Measurements from ENCODE around the gene KCNA10. TPM values are rescaled to one million over a fixed set of nuclear protein-coding genes. Genes with fewer than 3 reads are reported as not detected.

Gene KCNA10
- total RNA-seq, 2 donors from 2014 or later, result not detected

DNA sequence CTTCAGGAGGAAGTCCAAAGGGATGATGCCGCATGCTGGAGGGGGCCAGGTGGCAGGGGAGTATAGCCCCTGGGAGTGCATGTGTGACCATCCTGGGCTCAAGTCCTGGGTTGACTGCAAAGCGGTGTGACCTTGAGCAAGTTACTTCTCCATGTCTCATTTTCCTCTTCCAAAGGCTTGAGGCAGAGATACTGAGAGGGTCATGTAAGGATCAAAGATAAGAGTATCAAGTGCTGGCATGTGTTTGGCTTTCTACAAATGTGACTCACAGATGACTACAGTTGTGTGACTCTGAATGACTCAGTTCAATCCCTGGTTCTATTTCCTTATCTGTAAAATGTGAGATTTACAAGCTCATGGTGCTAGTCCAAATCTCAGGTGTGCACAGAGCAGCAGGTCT is 41.9 kb downstream of the KCNA10 start:
- Mint-ChIP-seq H3K27me3 (peaks cover 0 to 9% of the 10 kb centered on the region in 2 donors), H3K36me3 (no peaks in the 10 kb centered on the region), H3K27ac (no peak overlapping the region), H3K4me1 (ENCODE audit: low read depth in 2 of 2) (no peaks in the 10 kb centered on the region), H3K4me3 (no peak overlapping the region), H3K9me3 (no peaks in the 10 kb centered on the region)
- ATAC-seq (no peak), DNase-seq (ENCODE audit: low spot score) (no peak)

DNA sequence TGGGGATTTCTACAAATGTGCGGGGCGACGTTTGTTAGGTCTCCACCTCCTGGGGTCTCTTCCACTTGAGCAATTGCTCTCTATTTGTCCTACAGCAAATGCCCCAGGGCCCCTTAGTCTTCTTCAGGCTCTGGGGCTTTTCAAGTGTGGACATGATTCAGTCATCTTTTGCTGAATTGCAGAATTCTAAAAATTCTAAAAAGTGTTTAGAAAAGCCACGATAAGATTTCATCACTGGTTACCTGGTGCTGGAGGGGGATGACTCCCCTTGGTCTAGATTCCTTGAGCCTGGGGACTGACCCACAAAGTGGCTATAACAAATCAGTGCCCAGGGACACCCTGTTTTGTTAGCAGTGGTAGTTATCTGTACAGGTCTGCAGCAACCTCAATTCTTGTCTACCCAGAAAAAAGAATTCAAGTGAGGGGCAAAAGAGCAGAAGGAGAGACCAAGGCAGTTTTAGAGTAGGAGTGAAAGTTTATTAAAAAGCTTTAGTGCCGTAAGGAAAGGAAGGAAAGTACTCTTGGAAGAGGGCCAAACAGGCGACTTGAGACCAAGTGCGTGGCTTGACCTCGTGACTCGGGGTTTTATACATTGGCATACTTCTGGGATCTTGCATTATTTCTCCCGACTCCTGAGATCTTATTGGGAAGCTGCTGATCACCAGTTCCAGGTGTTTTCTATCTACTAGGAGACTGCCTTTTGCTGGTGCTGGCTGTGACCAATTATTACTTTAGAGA is 42.8 kb downstream of the KCNA10 start:
- Mint-ChIP-seq H3K36me3 (no peaks in the 10 kb centered on the region), H3K4me3 (no peak overlapping the region), H3K4me1 (ENCODE audit: low read depth in 2 of 2) (no peaks in the 10 kb centered on the region), H3K27ac (no peak overlapping the region), H3K9me3 (no peaks in the 10 kb centered on the region), H3K27me3 (peaks cover 0 to 8% of the 10 kb centered on the region in 2 donors)
- no peak for ATAC-seq
- no peak for DNase-seq (ENCODE audit: low spot score)

DNA sequence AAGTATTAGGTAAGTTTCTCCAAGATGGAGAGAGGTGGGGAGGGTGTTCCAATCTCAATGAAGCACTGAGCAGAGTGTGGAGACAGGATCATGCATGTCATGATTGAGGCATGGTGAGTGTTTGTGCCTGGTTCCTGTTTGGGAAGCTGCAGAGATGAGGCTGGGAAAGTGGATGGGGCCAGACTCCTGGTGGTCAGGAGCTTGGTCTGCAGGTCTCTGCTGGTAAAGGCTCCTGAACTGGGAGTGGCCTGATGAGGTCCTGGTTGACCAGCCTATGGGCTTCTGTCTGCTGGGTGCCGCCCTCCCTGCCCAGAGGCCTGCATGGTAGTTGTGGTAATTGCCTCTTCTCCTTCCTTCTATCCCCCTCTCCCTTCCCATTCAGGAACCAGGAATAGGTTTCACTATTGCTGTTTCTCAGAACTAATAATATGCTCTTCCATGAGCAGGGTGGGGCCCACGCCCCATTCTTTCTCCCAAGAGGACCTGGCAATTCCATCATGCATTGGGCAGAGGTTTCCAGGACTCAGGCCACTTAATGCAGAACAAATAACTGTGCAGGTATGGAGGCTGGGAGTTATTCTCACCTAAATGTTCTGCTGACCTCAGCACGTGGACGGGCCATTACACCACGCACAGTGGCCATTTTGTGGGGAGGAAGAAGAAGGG is 43.5 kb downstream of the KCNA10 start:
- Mint-ChIP-seq H3K36me3 (no peaks in the 10 kb centered on the region), H3K4me3 (no peak overlapping the region), H3K9me3 (no peaks in the 10 kb centered on the region), H3K27me3 (peaks cover 0 to 8% of the 10 kb centered on the region in 2 donors), H3K4me1 (ENCODE audit: low read depth in 2 of 2) (no peaks in the 10 kb centered on the region), H3K27ac (no peak overlapping the region)
- DNase-seq (ENCODE audit: low spot score) (no peak), ATAC-seq (no peak)

DNA sequence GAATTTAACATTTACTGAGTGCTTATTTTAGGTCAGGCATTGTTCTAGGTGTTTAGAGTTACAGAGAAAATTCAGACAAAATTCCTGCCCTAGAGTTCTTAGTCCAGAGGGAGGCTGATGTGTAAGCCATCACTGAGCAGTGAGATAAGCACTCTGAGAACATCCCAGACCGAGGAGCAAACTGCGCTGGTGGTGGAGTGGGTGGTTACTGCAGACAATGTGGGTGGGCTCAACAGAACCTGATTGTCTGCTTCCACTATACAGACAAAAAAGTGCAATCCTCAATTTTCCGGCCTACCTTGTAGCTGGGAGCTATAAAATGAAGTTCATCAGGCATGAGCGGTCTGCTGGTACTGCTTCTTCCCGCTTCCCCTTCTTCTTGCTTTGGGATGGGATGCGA is 44.5 kb downstream of the KCNA10 start:
- Mint-ChIP-seq H3K9me3 (no peaks in the 10 kb centered on the region), H3K27me3 (peaks cover 0 to 11% of the 10 kb centered on the region in 2 donors), H3K4me1 (ENCODE audit: low read depth in 2 of 2) (no peaks in the 10 kb centered on the region), H3K4me3 (no peak overlapping the region), H3K27ac (no peak overlapping the region), H3K36me3 (no peaks in the 10 kb centered on the region)
- DNase-seq (ENCODE audit: low spot score), result no peak
- no peak for ATAC-seq

DNA sequence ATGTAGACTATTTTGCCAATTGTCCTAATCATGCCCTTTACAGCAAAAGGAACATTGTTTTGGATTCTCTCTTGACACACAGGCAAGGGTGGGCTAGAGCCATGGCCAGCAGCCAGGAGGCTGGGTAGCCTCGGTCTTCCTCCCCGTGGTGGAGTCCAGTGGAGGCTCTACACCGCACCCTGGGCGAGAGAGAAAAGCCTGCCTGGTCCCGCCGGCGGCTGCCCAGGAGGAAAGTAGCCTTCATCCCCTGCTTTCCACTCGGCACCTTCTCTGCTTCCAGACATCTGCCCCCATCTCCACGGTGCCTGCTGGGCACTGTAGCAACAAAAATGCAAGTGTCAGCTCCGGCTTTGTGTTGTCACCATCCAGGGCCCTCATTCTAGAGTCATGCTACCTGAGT is 46.4 kb downstream of the KCNA10 start:
- peaks cover 0 to 7% of the 10 kb centered on the region in 2 donors for H3K27me3 Mint-ChIP-seq
- no peak overlapping the region for H3K4me3 Mint-ChIP-seq
- H3K9me3 Mint-ChIP-seq, result no peaks in the 10 kb centered on the region
- no peaks in the 10 kb centered on the region for H3K36me3 Mint-ChIP-seq
- no peak for DNase-seq (ENCODE audit: low spot score)
- no peaks in the 10 kb centered on the region for H3K4me1 Mint-ChIP-seq (ENCODE audit: low read depth in 2 of 2)
- no peak overlapping the region for H3K27ac Mint-ChIP-seq
- no peak for ATAC-seq

DNA sequence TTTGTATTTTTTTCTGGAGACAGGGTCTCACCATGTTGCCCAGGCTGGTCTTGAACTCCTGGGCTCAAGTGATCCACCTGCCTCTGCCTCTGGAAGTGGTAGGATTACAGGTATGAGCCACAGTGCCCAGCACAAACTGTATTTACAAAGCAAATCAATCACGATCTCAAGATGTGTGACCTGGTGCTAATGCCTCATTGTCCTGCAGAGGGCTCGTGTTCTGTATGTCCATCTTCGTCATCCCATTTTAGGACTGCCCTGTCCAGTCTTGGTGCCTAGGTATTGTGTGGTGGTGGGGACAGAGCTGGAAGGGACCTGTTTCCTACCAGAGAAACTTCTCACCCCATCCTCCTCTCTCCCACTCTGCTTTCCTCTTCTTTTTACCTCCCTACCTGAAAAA is 47.8 kb downstream of the KCNA10 start:
- ATAC-seq (no peak), DNase-seq (ENCODE audit: low spot score) (no peak)
- Mint-ChIP-seq H3K4me3 (no peak overlapping the region), H3K36me3 (no peaks in the 10 kb centered on the region), H3K9me3 (no peaks in the 10 kb centered on the region), H3K27me3 (peaks cover 0 to 2% of the 10 kb centered on the region in 2 donors), H3K4me1 (ENCODE audit: low read depth in 2 of 2) (no peaks in the 10 kb centered on the region), H3K27ac (no peak overlapping the region)

Other genes starting within 250 kb of the KCNA10 start
- gene RBM15, start 179.8 kb downstream of the KCNA10 start, total RNA-seq, result 10 to 100 TPM; 60.2 to 97.9 TPM
- gene SLC16A4, start 128.1 kb downstream of the KCNA10 start, total RNA-seq, result under 1 TPM in 1 of 2 donors, not detected in 1; 0.48 TPM
- gene LAMTOR5, start 111.5 kb downstream of the KCNA10 start, total RNA-seq, result 100 to 1,000 TPM in 1 of 2 donors, 10 to 100 TPM in 1; 86.1 to 150 TPM
- under 1 TPM in 1 of 2 donors, not detected in 1; 0.21 TPM for gene PROK1, start 68.0 kb downstream of the KCNA10 start, total RNA-seq
- gene KCNA2, start 87.2 kb upstream of the KCNA10 start, total RNA-seq, result under 1 TPM; 0.62 to 0.92 TPM
- 100 to 1,000 TPM in 1 of 2 donors, 10 to 100 TPM in 1; 65.7 to 105 TPM for gene KCNA3, start 155.8 kb upstream of the KCNA10 start, total RNA-seq